Umbilical cord (tissue), 2 donors: ENCODE data around the gene DYNC1LI1. TPM values are rescaled to one million over a fixed set of nuclear protein-coding genes. Genes with fewer than 3 reads are reported as not detected.

Experiments used
- DNase-seq: peaks from one replicate; pipeline ENCODE4 v3.0.0-alpha.2; 2015; ENCODE audit warnings: low spot score
- total RNA-seq: library from RNA; depleted of rRNA; stranded (reverse); fragments of >200 nt; gene quantifications from one replicate; pipeline ENCODE4 v1.2.3, GENCODE V29; 2014; ENCODE audit warnings: low replicate concordance; ENCODE audit not compliant: insufficient read depth

Gene DYNC1LI1
- total RNA-seq, 1 donor from 2014 or later, result 28.4 TPM

GRCh38 chr3:32492684-32493436, 77.8 kb downstream of the DYNC1LI1 start:
- peak; percentile 76 for DNase-seq

- peak; percentile 97 for DNase-seq
Measured at GRCh38 chr3:32488474-32489008, 82.1 kb downstream of the DYNC1LI1 start.

GRCh38 chr3:32487781-32488473, 82.7 kb downstream of the DYNC1LI1 start:
- DNase-seq, result no peak

GRCh38 chr3:32484436-32484835, 86.2 kb downstream of the DYNC1LI1 start:
- DNase-seq, result no peak

- no peak for DNase-seq
Measured at GRCh38 chr3:32483772-32484171, 86.9 kb downstream of the DYNC1LI1 start.

GRCh38 chr3:32482693-32483092, 88.0 kb downstream of the DYNC1LI1 start:
- DNase-seq, result no peak

- DNase-seq, result no peak
Measured at GRCh38 chr3:32481791-32482631, 88.6 kb downstream of the DYNC1LI1 start.

- no peak for DNase-seq
Measured at GRCh38 chr3:32480604-32481003, 90.1 kb downstream of the DYNC1LI1 start.

Other genes starting within 250 kb of the DYNC1LI1 start
- gene CMTM7, start 179.0 kb downstream of the DYNC1LI1 start, total RNA-seq, result 2.9 TPM
- gene CMTM6, start 68.0 kb downstream of the DYNC1LI1 start, total RNA-seq, result 309 TPM
- gene CNOT10, start 114.3 kb upstream of the DYNC1LI1 start, total RNA-seq, result 47.4 TPM
- 4.8 TPM for gene TRIM71, start 247.1 kb upstream of the DYNC1LI1 start, total RNA-seq